Naive B cell (primary cell): ENCODE measurements around the gene AVPR1A. TPM values are rescaled to one million over a fixed set of nuclear protein-coding genes. Genes with fewer than 3 reads are reported as not detected.

ENCODE experiments used
- ATAC-seq, 2 donors: fragments of 150-1000 bp; cut with Tn5 transposase; 2 replicates each; pipeline ENCODE4 v1.10.0; 2021; ENCODE audit warnings: low read depth in 2 of 2, mild to moderate bottlenecking in 2 of 2, moderate library complexity in 2 of 2
- DNase-seq: peaks from one replicate; pipeline ENCODE4 v3.0.0; 2022
- H3K27ac Mint-ChIP-seq, 6 donors: one replicate each; pipeline ENCODE4 v1.8.0; 2020 to 2022; ENCODE audit warnings: mild to moderate bottlenecking in 6 of 6, mixed read lengths in 6 of 6, moderate library complexity in 5 of 6, inconsistent platforms in 2 of 6
- H3K27me3 Mint-ChIP-seq, 3 donors: one replicate each; pipeline ENCODE4 v1.8.0; 2021 to 2022; ENCODE audit warnings: mixed read lengths in 3 of 3, mild to moderate bottlenecking in 1 of 3
- H3K36me3 Mint-ChIP-seq, 2 donors: one replicate each; pipeline ENCODE4 v1.8.0; 2020 to 2022; ENCODE audit warnings: mixed read lengths in 2 of 2, inconsistent platforms in 1 of 2, mild to moderate bottlenecking in 1 of 2
- H3K4me1 Mint-ChIP-seq, 3 donors: one replicate each; pipeline ENCODE4 v1.8.0; 2020 to 2022; ENCODE audit warnings: mixed read lengths in 3 of 3, inconsistent platforms in 1 of 3, mild to moderate bottlenecking in 1 of 3, moderate library complexity in 1 of 3
- H3K4me3 Mint-ChIP-seq, 8 donors: one replicate each; pipeline ENCODE4 v1.8.0; 2020 to 2022; ENCODE audit warnings: mild to moderate bottlenecking in 8 of 8, mixed read lengths in 8 of 8, moderate library complexity in 8 of 8, inconsistent platforms in 2 of 8
- H3K9me3 Mint-ChIP-seq, 7 donors: one replicate each; pipeline ENCODE4 v1.8.0; 2020 to 2022; ENCODE audit warnings: mixed read lengths in 7 of 7, mild to moderate bottlenecking in 5 of 7, inconsistent platforms in 2 of 7, moderate library complexity in 1 of 7
- polyA plus RNA-seq, 6 donors: library from polyadenylated mRNA; unstranded; fragments of 300-500 nt; fragmentation: Illumina TruSeq; gene quantifications; one replicate each; pipeline ENCODE4 v1.2.3, GENCODE V29; 2021; ENCODE audit warnings: low read depth in 6 of 6

AVPR1A gene
- polyA plus RNA-seq, 6 donors from 2014 or later = not detected

DNA sequence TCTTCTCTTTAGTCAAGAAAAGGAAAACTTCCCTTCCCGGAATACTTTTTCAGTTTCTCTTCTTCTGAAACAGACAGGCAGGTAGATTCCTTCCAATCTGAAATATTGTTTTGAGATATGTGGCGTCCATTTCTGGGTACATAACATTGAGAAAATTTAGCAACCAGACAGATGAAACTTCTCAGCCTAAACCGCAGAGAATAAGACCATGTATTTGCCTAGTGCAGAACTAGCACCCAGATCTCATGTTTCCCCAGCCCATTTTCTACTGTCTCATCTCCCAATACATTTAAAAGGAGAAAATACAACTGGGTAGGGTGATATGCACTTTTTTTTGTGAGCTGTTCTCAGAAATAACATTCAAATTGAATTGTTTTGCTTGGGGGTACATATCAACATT lies 6.4 kb downstream of the AVPR1A start:
- H3K27ac Mint-ChIP-seq = no peak overlapping the region
- DNase-seq (no peak), ATAC-seq (no peak)
- peaks cover 0 to 3% (median 0%) of the 10 kb centered on the region in 7 donors for H3K9me3 Mint-ChIP-seq
- no peaks in the 10 kb centered on the region for H3K36me3 Mint-ChIP-seq
- peaks cover 0 to under 1% (median 0%) of the 10 kb centered on the region in 3 donors for H3K4me1 Mint-ChIP-seq
- H3K27me3 Mint-ChIP-seq = peaks cover 15 to 19% (median 19%) of the 10 kb centered on the region in 3 donors
- H3K4me3 Mint-ChIP-seq = no peak overlapping the region

GRCh38 chr12:63138488-63138887 lies 12.5 kb downstream of the AVPR1A start:
- Mint-ChIP-seq H3K4me3 (no peak overlapping the region), H3K9me3 (peaks cover 0 to 3% (median 2%) of the 10 kb centered on the region in 7 donors), H3K36me3 (no peaks in the 10 kb centered on the region), H3K27ac (no peak overlapping the region), H3K4me1 (no peaks in the 10 kb centered on the region), H3K27me3 (peaks cover 0 to 3% (median 0%) of the 10 kb centered on the region in 3 donors)
- DNase-seq (no peak), ATAC-seq (no peak)

DNA sequence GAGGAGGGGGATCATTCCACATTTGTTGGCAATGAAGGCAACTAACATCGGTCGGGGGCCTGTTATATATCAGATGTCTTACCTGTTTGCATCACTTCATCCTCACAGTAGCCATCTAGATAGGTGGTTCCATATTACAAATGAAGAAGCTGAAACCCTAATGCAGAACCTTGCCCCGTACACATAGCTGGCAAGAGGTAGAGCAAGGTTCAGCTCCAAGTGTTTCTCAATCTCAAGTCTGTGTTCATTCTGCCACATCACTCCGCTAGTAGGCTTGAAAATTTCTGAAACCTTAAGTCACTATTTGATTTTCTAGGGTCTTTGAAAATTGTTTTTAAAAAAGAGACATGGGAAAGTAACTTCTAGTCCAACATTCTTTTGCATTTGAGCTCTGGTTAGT lies 17.0 kb downstream of the AVPR1A start:
- DNase-seq (no peak), ATAC-seq (no peak)
- Mint-ChIP-seq H3K4me3 (no peak overlapping the region), H3K4me1 (no peaks in the 10 kb centered on the region), H3K9me3 (peaks cover 0 to 4% (median 2%) of the 10 kb centered on the region in 7 donors), H3K27me3 (peaks cover 0 to 9% (median 0%) of the 10 kb centered on the region in 3 donors), H3K27ac (no peak overlapping the region), H3K36me3 (no peaks in the 10 kb centered on the region)

- DNase-seq (no peak), ATAC-seq (no peak)
- no peak overlapping the region for H3K27ac Mint-ChIP-seq
- peaks cover 0 to 4% (median 0%) of the 10 kb centered on the region in 7 donors for H3K9me3 Mint-ChIP-seq
- no peak overlapping the region for H3K4me3 Mint-ChIP-seq
- peaks cover 0 to 9% (median 0%) of the 10 kb centered on the region in 3 donors for H3K27me3 Mint-ChIP-seq
- no peaks in the 10 kb centered on the region for H3K36me3 Mint-ChIP-seq
- no peaks in the 10 kb centered on the region for H3K4me1 Mint-ChIP-seq
Observed at GRCh38 chr12:63132201-63132600, 18.8 kb downstream of the AVPR1A start.

GRCh38 chr12:63129927-63130326 lies 21.1 kb downstream of the AVPR1A start:
- H3K27ac Mint-ChIP-seq = no peak overlapping the region
- peaks cover 0 to 9% (median 0%) of the 10 kb centered on the region in 3 donors for H3K27me3 Mint-ChIP-seq
- ATAC-seq = no peak
- H3K36me3 Mint-ChIP-seq = no peaks in the 10 kb centered on the region
- H3K4me1 Mint-ChIP-seq = no peaks in the 10 kb centered on the region
- peak overlapping the region in 1 of 8 donors; percentile 38 for H3K4me3 Mint-ChIP-seq
- DNase-seq = no peak
- H3K9me3 Mint-ChIP-seq = peaks cover 0 to 4% (median 2%) of the 10 kb centered on the region in 7 donors

DNA sequence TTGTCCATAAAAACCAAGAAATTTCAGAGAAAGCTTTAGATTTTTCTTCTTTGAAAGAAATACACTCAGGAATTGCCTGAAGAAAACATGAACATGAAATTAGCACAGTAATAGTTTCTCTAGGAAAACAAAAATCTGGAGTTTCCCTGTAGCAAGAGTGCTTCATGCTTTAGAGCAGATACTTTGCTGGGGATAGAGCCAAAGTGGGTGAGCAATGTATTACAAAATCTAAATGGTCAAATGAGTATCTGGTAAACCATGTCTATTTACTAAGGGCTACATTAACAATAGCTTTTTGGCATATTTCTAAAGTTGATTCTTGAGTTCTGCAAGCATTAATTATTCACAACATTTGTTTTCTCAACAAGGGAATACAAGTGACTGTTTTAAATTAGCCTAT lies 26.2 kb downstream of the AVPR1A start:
- H3K4me3 Mint-ChIP-seq = no peak overlapping the region
- ATAC-seq (no peak), DNase-seq (no peak)
- H3K27ac Mint-ChIP-seq = no peak overlapping the region
- H3K4me1 Mint-ChIP-seq = no peaks in the 10 kb centered on the region
- H3K36me3 Mint-ChIP-seq = no peaks in the 10 kb centered on the region
- peaks cover 0 to 6% (median 0%) of the 10 kb centered on the region in 3 donors for H3K27me3 Mint-ChIP-seq
- peaks cover 0 to 3% (median 1%) of the 10 kb centered on the region in 7 donors for H3K9me3 Mint-ChIP-seq

GRCh38 chr12:63103494-63104131 lies 47.4 kb downstream of the AVPR1A start:
- no peaks in the 10 kb centered on the region for H3K4me1 Mint-ChIP-seq
- no peaks in the 10 kb centered on the region for H3K9me3 Mint-ChIP-seq
- H3K27me3 Mint-ChIP-seq = no peaks in the 10 kb centered on the region
- no peak overlapping the region for H3K27ac Mint-ChIP-seq
- ATAC-seq = no peak
- no peak overlapping the region for H3K4me3 Mint-ChIP-seq
- no peaks in the 10 kb centered on the region for H3K36me3 Mint-ChIP-seq
- peak; percentile 1 for DNase-seq

DNA sequence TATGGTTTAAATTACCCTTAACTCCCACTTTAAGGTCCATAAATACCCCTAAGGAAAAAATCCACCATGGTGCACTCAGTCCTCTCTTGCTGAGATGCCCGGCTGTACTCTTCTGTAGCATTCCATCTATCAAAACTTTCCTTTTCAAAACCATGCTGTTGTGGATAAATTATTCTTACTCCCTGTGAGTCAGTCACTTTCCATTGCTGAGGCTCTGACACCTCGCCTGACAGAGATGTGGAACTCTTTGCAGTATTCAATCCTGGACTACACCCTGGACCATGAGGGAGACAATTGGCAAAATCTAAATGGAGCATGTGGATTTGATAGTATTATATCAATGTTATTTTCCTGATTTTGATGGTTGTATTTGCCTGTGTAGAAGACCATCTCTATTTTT lies 49.1 kb downstream of the AVPR1A start:
- H3K36me3 Mint-ChIP-seq = no peaks in the 10 kb centered on the region
- no peaks in the 10 kb centered on the region for H3K9me3 Mint-ChIP-seq
- no peak for DNase-seq
- no peak overlapping the region for H3K27ac Mint-ChIP-seq
- no peak overlapping the region for H3K4me3 Mint-ChIP-seq
- H3K27me3 Mint-ChIP-seq = no peaks in the 10 kb centered on the region
- no peak for ATAC-seq
- H3K4me1 Mint-ChIP-seq = no peaks in the 10 kb centered on the region

DNA sequence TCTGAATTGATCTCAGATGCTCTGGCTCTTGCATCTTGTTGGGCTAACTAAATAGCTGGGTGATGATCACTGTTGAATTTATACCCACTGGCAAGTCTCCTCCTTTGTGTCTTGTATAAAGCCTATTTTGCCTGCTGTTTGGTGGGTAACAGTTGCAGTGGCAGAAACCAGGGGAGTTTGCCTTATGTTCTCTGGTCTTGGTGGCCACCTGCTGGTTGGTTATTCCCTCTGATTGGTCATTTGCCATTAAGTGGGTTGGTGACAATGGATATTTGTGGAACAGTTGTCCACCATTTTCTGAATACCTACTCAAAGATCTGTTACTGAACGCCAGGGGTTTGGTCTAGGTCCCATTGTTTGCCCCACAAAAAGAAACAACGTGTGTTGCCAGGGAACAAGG lies 52.1 kb downstream of the AVPR1A start:
- Mint-ChIP-seq H3K4me1 (no peaks in the 10 kb centered on the region), H3K4me3 (no peak overlapping the region), H3K27me3 (no peaks in the 10 kb centered on the region), H3K9me3 (no peaks in the 10 kb centered on the region), H3K27ac (no peak overlapping the region), H3K36me3 (no peaks in the 10 kb centered on the region)
- no peak for DNase-seq
- no peak for ATAC-seq

GRCh38 chr12:63095369-63095980 lies 55.5 kb downstream of the AVPR1A start:
- ATAC-seq (no peak), DNase-seq (no peak)
- Mint-ChIP-seq H3K27ac (no peak overlapping the region), H3K27me3 (peaks cover 4 to 11% (median 5%) of the 10 kb centered on the region in 3 donors), H3K4me3 (no peak overlapping the region), H3K36me3 (no peaks in the 10 kb centered on the region), H3K9me3 (peaks cover 0 to 2% (median 0%) of the 10 kb centered on the region in 7 donors), H3K4me1 (no peaks in the 10 kb centered on the region)

DNA sequence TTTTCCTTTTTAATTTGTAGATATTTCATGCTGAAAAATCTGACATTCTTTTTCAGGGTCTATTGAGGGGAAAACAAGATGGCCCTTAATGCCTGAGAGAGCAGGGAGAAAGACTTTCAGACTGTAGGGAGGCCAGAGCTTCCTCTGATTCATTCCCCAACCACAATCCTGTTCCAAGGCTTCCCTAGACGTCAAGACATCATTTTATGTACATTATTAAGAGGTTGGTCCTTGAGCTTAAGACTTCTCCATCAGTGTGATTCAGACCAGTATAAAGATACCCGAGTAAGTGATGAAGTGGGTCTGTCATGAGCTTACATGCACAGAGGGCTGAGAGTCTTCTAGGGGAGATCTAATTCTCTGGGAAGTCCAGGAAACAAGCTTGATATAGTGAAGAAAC lies 57.3 kb downstream of the AVPR1A start:
- H3K4me3 Mint-ChIP-seq = no peak overlapping the region
- H3K9me3 Mint-ChIP-seq = peaks cover 0 to 5% (median 0%) of the 10 kb centered on the region in 7 donors
- no peaks in the 10 kb centered on the region for H3K4me1 Mint-ChIP-seq
- H3K27ac Mint-ChIP-seq = no peak overlapping the region
- DNase-seq (no peak), ATAC-seq (no peak)
- no peaks in the 10 kb centered on the region for H3K36me3 Mint-ChIP-seq
- H3K27me3 Mint-ChIP-seq = peaks cover 5 to 13% (median 8%) of the 10 kb centered on the region in 3 donors

DNA sequence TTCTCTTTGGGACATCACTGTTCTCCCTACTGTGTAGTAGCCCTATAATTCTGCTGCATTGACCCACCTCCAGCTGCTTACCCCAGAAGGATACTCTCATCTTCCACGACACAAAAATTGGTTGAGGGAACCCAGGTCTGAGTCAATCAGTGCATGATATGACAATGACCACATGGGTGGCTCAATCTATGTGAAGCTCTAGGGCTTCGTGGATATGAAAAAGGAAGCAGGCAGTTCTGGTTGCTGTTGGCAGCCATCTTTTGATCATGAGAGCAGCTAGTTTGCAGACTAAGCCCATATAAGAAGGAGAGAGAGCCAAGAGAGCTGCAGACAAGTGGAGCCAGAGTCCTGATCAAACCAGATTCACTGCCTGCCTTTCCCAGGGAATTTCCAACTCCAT lies 57.9 kb downstream of the AVPR1A start:
- ATAC-seq = no peak
- Mint-ChIP-seq H3K4me3 (no peak overlapping the region), H3K27me3 (peaks cover 5 to 13% (median 8%) of the 10 kb centered on the region in 3 donors), H3K4me1 (no peaks in the 10 kb centered on the region), H3K27ac (no peak overlapping the region), H3K9me3 (peaks cover 0 to 5% (median 0%) of the 10 kb centered on the region in 7 donors), H3K36me3 (no peaks in the 10 kb centered on the region)
- DNase-seq = no peak
